Stomach (tissue), 4 donors: ENCODE results near the gene LSAMP.

Experiments used
- CTCF ChIP-seq, 7 experiments: fragments of 450-650 bp in 4 of 7; fragments of 200-600 bp in 3 of 7; sonication (generic) in 3 of 7; IDR thresholded peaks; one replicate each; pipeline ENCODE4 v1.5.1; 2016 to 2019; ENCODE audit warnings: antibody characterized with exemption in 7 of 7, control low read depth in 2 of 7, mild to moderate bottlenecking in 1 of 7
- POLR2A ChIP-seq, 4 donors: fragments of 450-650 bp; IDR thresholded peaks; one replicate each; pipeline ENCODE4 v1.6.1; 2016; ENCODE audit warnings: antibody characterized with exemption in 4 of 4, control low read depth in 2 of 4, mild to moderate bottlenecking in 1 of 4, moderate library complexity in 1 of 4

- TF ChIP-seq CTCF (IDR thresholded peaks at IDR 0.05) (no peak), POLR2A (IDR thresholded peaks at IDR 0.05) (no peak)
Observed at GRCh38 chr3:116314476-116314875, 130.8 kb downstream of the LSAMP start.
